RWPE2 (cell line): Measurements from ENCODE around the gene BCAS1.

Source experiments
- ATAC-seq: fragments of 200-7000 bp; cut with Tn5 transposase; 3 replicates; pipeline ENCODE4 v1.9.1; 2021; ENCODE audit warnings: low read depth
- DNase-seq: peaks from one replicate; pipeline ENCODE4 v3.0.0-alpha.2; 2020; ENCODE audit warnings: low spot score
- H3K27ac ChIP-seq: fragments of 450-650 bp; 2 replicates; pipeline ENCODE4 v1.5.1; 2017; ENCODE audit warnings: mild to moderate bottlenecking; ENCODE audit not compliant: poor library complexity, severe bottlenecking
- H3K27me3 ChIP-seq: fragments of 250-450 bp; sonication (Bioruptor Pico); 2 replicates; pipeline ENCODE4 v1.5.1; 2021; ENCODE audit warnings: mild to moderate bottlenecking, moderate library complexity; ENCODE audit not compliant: insufficient read depth, poor library complexity, severe bottlenecking
- H3K36me3 ChIP-seq: fragments of 250-450 bp; sonication (Bioruptor Pico); 2 replicates; pipeline ENCODE4 v1.5.1; 2020; ENCODE audit warnings: low read depth, mild to moderate bottlenecking, moderate library complexity
- H3K4me1 ChIP-seq: fragments of 250-450 bp; sonication (Bioruptor Pico); 2 replicates; pipeline ENCODE4 v1.5.1; 2021; ENCODE audit warnings: mild to moderate bottlenecking, moderate library complexity; ENCODE audit not compliant: insufficient read depth, poor library complexity, severe bottlenecking
- H3K4me3 ChIP-seq: fragments of 250-450 bp; sonication (Bioruptor Pico); 2 replicates; pipeline ENCODE4 v1.5.1; 2021; ENCODE audit warnings: mild to moderate bottlenecking, moderate library complexity; ENCODE audit not compliant: severe bottlenecking
- H3K9me3 ChIP-seq: fragments of 250-450 bp; sonication (Bioruptor Pico); 2 replicates; pipeline ENCODE4 v1.5.1; 2021; ENCODE audit warnings: mild to moderate bottlenecking, moderate library complexity; ENCODE audit not compliant: severe bottlenecking
- CTCF ChIP-seq: fragments of 450-650 bp; IDR thresholded peaks from one replicate; pipeline ENCODE4 v1.5.1; 2017; ENCODE audit warnings: mild to moderate bottlenecking, moderate library complexity; ENCODE audit not compliant: poor library complexity, severe bottlenecking

BCAS1 gene

GRCh38 chr20:54103067-54103761 lies 32.8 kb upstream of the BCAS1 start:
- Histone ChIP-seq H3K36me3 (no peaks in the 10 kb centered on the region), H3K27ac (no peak overlapping the region), H3K4me1 (peaks cover 35% of the 10 kb centered on the region), H3K9me3 (no peaks in the 10 kb centered on the region), H3K27me3 (no peaks in the 10 kb centered on the region), H3K4me3 (no peak overlapping the region)
- peak; percentile 97 for TF ChIP-seq CTCF
- DNase-seq (no peak), ATAC-seq (0 out of 3 replicates have a peak, but pooled peaks have one; percentile 28)

GRCh38 chr20:54102543-54102942 lies 32.1 kb upstream of the BCAS1 start:
- no peak for TF ChIP-seq CTCF
- no peak for ATAC-seq
- peaks cover 28% of the 10 kb centered on the region for H3K4me1 ChIP-seq
- H3K27ac ChIP-seq = no peak overlapping the region
- no peak for DNase-seq
- H3K36me3 ChIP-seq = no peaks in the 10 kb centered on the region
- H3K9me3 ChIP-seq = no peaks in the 10 kb centered on the region
- no peak overlapping the region for H3K4me3 ChIP-seq
- no peaks in the 10 kb centered on the region for H3K27me3 ChIP-seq

- no peak for ATAC-seq
- no peaks in the 10 kb centered on the region for H3K36me3 ChIP-seq
- no peak overlapping the region for H3K27ac ChIP-seq
- no peak for DNase-seq
- H3K9me3 ChIP-seq = no peaks in the 10 kb centered on the region
- H3K27me3 ChIP-seq = no peaks in the 10 kb centered on the region
- TF ChIP-seq CTCF = no peak
- H3K4me1 ChIP-seq = peaks cover 8% of the 10 kb centered on the region
- no peak overlapping the region for H3K4me3 ChIP-seq
Observed at GRCh38 chr20:54100563-54100962, 30.2 kb upstream of the BCAS1 start.

GRCh38 chr20:54099894-54100293 lies 29.5 kb upstream of the BCAS1 start:
- H3K4me3 ChIP-seq = no peak overlapping the region
- no peaks in the 10 kb centered on the region for H3K27me3 ChIP-seq
- peaks cover 2% of the 10 kb centered on the region for H3K4me1 ChIP-seq
- ATAC-seq = no peak
- H3K27ac ChIP-seq = no peak overlapping the region
- DNase-seq = no peak
- no peaks in the 10 kb centered on the region for H3K36me3 ChIP-seq
- H3K9me3 ChIP-seq = no peaks in the 10 kb centered on the region
- TF ChIP-seq CTCF = no peak

- ATAC-seq = no peak
Observed at GRCh38 chr20:54098047-54098446, 27.7 kb upstream of the BCAS1 start.

More at GRCh38 chr20:54098047-54098446, 27.7 kb upstream of the BCAS1 start:
- Histone ChIP-seq H3K27ac (no peak overlapping the region), H3K4me1 (no peaks in the 10 kb centered on the region), H3K4me3 (no peak overlapping the region), H3K9me3 (no peaks in the 10 kb centered on the region), H3K36me3 (no peaks in the 10 kb centered on the region), H3K27me3 (no peaks in the 10 kb centered on the region)
- DNase-seq = no peak
- no peak for TF ChIP-seq CTCF
